Ascending aorta (tissue), 2 donors: ENCODE results near the gene STXBP1. TPM values are rescaled to one million over a fixed set of nuclear protein-coding genes. Genes with fewer than 3 reads are reported as not detected.
"Not testable (repeated sequence)": the region's sequence is repeated elsewhere in the genome, so short reads cannot be mapped to it uniquely, and the experiment has no call there.

Experiments used
- DNase-seq, 2 donors: peaks; one replicate each; pipeline ENCODE4 v3.0.0-alpha.2; 2019; ENCODE audit warnings: low spot score in 2 of 2
- H3K27ac ChIP-seq, 2 donors: fragments of 200-600 bp; sonication (generic); one replicate each; pipeline ENCODE4 v1.5.1; 2016 to 2017; ENCODE audit warnings: mild to moderate bottlenecking in 1 of 2
- H3K27me3 ChIP-seq: fragments of 200-600 bp; sonication (generic); one replicate; pipeline ENCODE4 v1.5.1; 2017
- H3K36me3 ChIP-seq, 2 donors: fragments of 200-600 bp; sonication (generic); one replicate each; pipeline ENCODE4 v1.5.1; 2016
- H3K4me1 ChIP-seq, 2 donors: fragments of 200-600 bp; sonication (generic); one replicate each; pipeline ENCODE4 v1.5.1; 2016 to 2017; ENCODE audit warnings: mild to moderate bottlenecking in 1 of 2
- H3K4me3 ChIP-seq, 2 donors: fragments of 200-600 bp; sonication (generic); one replicate each; pipeline ENCODE4 v1.5.1; 2016 to 2017; ENCODE audit warnings: mild to moderate bottlenecking in 1 of 2
- H3K9me3 ChIP-seq, 2 donors: fragments of 200-600 bp; sonication (generic); one replicate each; pipeline ENCODE4 v1.5.1; 2016
- intact Hi-C: fragments of 100-400 bp; cut with DNase I; formaldehyde crosslinking; loops from one replicate; pipeline ENCODE4 v1.15.1; 2023
- total RNA-seq: library from RNA; depleted of rRNA; stranded (reverse); fragments of >200 nt; gene quantifications from one replicate; pipeline ENCODE4 v1.1.0, GENCODE V29; 2016
- TF ChIP-seq, protein P1 (sequence below), 3 experiments: fragments of 200-600 bp in 2 of 3; fragments of 450-650 bp in 1 of 3; sonication (generic) in 2 of 3; IDR thresholded peaks; one replicate each; pipeline ENCODE4 v1.5.1; 2016 to 2019; ENCODE audit warnings: antibody characterized with exemption in 3 of 3, mild to moderate bottlenecking in 1 of 3, moderate library complexity in 1 of 3

Gene STXBP1
- total RNA-seq, 1 donor from 2014 or later, result 29.3 TPM

DNA sequence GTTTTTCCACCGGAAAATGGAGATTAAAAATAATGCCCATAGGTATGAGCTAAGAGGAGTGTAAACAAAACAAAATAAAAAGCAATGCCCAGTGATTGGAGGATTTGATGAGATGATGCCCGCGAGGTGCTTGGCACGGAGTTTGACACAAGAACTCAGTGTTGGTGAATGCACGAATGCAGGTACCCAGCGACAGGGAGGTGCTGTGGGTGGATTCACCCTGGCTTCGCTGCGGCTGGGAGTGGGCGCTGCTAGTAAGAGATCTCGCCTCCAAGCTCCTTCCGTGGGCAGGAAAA is 526 bp upstream of the STXBP1 start:
- no peaks in the 10 kb centered on the region for H3K36me3 ChIP-seq
- intact Hi-C loops, result loop anchor here (5.0 kb wide), 2 partner anchors 106 to 126 kb away; partner anchors contain the start of genes PTRH1, TOR2A and TTC16

DNA sequence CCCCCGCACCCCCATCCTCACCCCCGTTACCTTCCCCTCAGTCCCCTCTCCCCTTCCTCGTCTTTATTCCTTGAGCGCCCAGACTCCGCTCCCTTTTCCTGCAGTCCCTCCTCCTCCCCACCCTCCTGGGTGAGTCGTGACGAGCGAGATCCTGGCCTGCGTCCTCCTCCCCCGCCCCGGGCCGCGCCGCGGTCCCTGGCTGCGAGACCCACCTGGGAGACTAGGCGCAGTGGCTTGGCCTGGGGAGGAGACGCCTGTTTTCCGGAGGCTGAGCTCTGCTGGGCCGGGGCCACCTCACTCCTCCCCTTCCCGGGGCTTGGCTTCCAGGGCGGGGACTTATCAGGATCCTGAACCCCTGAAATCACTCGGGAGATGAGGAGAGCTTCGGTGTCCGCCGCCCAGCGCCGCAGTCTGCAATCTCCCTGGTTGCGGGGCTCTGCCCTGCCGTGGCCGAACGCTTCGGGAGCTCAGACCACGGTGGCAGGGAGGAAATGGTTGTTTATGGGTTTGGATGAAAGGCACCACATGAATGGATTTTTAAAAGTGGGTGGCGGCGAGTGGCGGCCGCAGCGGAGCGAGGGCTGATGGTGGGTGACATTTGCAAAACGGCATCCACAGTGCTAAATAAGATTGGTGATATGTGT is 984 bp downstream of the STXBP1 start:
- Histone ChIP-seq H3K4me1 (peaks cover 0 to 14% of the 10 kb centered on the region in 2 donors), H3K27me3 (no peaks in the 10 kb centered on the region), H3K27ac (peak overlapping the region; percentile 71 to 77), H3K9me3 (no peaks in the 10 kb centered on the region), H3K36me3 (no peaks in the 10 kb centered on the region), H3K4me3 (peak overlapping the region; percentile 76 to 95)
- peak; percentile 21 to 85 for DNase-seq
- TF ChIP-seq, protein P1, sequence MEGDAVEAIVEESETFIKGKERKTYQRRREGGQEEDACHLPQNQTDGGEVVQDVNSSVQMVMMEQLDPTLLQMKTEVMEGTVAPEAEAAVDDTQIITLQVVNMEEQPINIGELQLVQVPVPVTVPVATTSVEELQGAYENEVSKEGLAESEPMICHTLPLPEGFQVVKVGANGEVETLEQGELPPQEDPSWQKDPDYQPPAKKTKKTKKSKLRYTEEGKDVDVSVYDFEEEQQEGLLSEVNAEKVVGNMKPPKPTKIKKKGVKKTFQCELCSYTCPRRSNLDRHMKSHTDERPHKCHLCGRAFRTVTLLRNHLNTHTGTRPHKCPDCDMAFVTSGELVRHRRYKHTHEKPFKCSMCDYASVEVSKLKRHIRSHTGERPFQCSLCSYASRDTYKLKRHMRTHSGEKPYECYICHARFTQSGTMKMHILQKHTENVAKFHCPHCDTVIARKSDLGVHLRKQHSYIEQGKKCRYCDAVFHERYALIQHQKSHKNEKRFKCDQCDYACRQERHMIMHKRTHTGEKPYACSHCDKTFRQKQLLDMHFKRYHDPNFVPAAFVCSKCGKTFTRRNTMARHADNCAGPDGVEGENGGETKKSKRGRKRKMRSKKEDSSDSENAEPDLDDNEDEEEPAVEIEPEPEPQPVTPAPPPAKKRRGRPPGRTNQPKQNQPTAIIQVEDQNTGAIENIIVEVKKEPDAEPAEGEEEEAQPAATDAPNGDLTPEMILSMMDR (IDR thresholded peaks at IDR 0.05), result no peak
- intact Hi-C loops, result loop anchor here (2.0 to 5.0 kb wide), 3 partner anchors 104 to 158 kb away; partner anchors contain the start of genes PTRH1, TOR2A and TTC16

More for the DNA sequence above, 526 bp upstream of the STXBP1 start:
- Histone ChIP-seq H3K27me3 (no peaks in the 10 kb centered on the region), H3K4me3 (peak overlapping the region; percentile 76 to 95), H3K4me1 (peaks cover 0 to 16% of the 10 kb centered on the region in 2 donors), H3K27ac (peak overlapping the region in 1 of 2 donors; percentile 41), H3K9me3 (no peaks in the 10 kb centered on the region)
- TF ChIP-seq, protein P1 (IDR thresholded peaks at IDR 0.05), result no peak
- no peak for DNase-seq

DNA sequence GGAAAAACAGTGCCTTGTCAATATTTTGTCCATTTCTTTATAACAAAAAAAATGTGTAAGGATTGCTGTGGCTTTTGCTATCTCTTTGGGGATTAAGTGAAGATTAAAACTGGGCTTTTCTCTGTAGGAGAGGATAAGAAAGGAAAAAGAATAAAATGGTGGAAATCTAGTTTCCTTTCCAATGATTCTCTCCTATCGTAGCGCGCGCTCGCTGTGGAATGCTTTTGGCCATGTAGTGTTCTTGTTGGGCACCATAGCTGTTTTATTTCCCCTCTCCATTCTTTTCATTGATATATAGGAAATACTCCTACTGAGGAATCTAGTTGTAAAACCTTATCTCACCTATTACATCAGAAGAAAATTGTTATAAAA is 1.5 kb downstream of the STXBP1 start:
- H3K27ac ChIP-seq, result peak overlapping the region; percentile 71 to 77
- intact Hi-C loops, result loop anchor here (2.0 to 5.0 kb wide), 3 partner anchors 104 to 157 kb away; partner anchors contain the start of genes PTRH1, TOR2A and TTC16

DNA sequence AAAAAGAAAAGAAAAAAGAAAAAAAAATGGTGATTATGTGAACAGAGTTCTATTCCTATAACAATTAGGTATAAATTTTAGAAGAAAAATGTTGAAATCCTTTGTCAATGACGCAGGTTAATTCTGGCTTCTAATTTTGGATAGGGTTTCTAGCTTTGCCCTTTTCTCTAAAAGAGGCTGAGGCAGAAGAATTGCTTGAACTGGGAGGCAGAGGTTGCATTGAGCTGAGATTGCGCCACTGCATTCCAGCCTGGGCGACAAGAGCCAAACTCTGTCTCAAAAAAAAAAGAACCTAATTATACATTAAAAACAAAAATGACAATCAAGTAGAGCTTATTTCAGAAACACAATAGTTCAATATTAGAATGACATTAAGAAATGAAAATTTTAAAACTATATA is 2.9 kb downstream of the STXBP1 start:
- H3K4me1 ChIP-seq, result peaks cover 0 to 7% of the 10 kb centered on the region in 2 donors
- H3K4me3 ChIP-seq, result no peak overlapping the region
- no peaks in the 10 kb centered on the region for H3K9me3 ChIP-seq
- no peak for DNase-seq
- no peaks in the 10 kb centered on the region for H3K27me3 ChIP-seq
- TF ChIP-seq, protein P1 (IDR thresholded peaks at IDR 0.05), result no peak
- intact Hi-C loops, result loop anchor here (5.0 kb wide), 2 partner anchors 102 to 122 kb away; partner anchors contain the start of genes PTRH1, TOR2A and TTC16
- no peak overlapping the region for H3K27ac ChIP-seq
- H3K36me3 ChIP-seq, result no peaks in the 10 kb centered on the region

More for the DNA sequence above, 1.5 kb downstream of the STXBP1 start:
- TF ChIP-seq, protein P1 (IDR thresholded peaks at IDR 0.05), result no peak
- Histone ChIP-seq H3K4me3 (peak overlapping the region; percentile 76 to 95), H3K27me3 (no peaks in the 10 kb centered on the region), H3K36me3 (no peaks in the 10 kb centered on the region), H3K9me3 (no peaks in the 10 kb centered on the region), H3K4me1 (peaks cover 0 to 8% of the 10 kb centered on the region in 2 donors)
- DNase-seq, result no peak

DNA sequence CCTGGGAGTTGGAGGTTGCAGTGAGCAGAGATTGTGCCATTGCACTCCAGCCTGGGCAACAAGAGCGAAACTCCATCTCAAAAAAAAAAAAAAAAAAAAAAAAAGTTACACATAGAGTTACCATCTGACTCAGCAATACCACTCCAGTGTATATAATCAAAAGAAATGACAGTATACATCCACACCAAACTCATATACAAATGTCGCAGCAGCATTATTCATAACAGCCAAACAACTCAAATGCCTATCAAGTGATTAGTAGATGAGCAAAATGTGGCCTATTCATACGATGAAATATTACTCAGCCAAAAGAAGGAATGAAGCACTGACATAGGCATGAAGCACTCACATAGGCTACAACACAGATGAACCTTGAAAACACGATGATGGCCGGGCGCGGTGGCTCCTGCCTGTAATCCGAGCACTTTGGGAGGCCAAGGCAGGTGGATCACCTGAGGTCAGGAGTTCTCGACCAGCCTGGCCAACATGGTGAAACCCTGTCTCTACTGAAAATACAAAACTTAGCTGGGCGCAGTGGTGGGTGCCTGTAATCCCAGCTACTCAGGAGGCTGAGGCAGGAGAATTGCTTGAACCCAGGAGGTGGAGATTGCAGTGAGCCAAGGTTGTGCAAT is 9.4 kb downstream of the STXBP1 start:
- H3K27ac ChIP-seq, H3K9me3 ChIP-seq, H3K4me1 ChIP-seq, H3K36me3 ChIP-seq, H3K4me3 ChIP-seq, H3K27me3 ChIP-seq, intact Hi-C loops, DNase-seq: not testable (repeated sequence)
